Non-pigmented ciliary epithelial cell (primary cell): ENCODE measurements around the gene ZG16.
A peak's percentile ranks its signal among the peaks of the same experiment; 100 is the strongest.

Experiments
- DNase-seq: peaks from one replicate; pipeline ENCODE4 v3.0.0-alpha.2; 2010; ENCODE audit warnings: low read depth

ZG16 gene

GRCh38 chr16:29809850-29810698 lies 32.0 kb downstream of the ZG16 start:
- no peak for DNase-seq

DNA sequence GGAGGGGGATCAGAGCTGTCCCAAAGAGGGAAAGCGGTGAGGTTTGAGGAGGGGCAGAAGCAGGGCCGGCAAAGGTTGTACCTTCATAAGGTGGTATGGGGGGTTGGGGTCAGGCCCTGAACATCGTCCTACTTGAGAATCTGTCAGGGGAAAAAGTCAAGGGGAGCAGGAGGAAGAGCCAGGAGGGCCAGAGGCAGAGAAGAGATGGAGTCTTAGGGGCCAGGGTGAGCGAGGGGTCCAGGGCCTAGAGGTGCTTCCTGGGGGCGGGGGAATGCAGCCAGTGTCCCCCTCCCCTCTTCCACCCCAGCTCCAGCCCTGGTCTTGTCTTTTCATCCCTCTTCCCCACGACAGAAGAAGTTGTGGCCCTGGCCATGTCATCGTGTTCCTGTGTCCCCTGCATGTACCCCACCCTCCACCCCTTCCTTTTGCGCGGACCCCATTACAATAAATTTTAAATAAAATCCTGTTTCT lies 32.7 kb downstream of the ZG16 start:
- no peak for DNase-seq

DNA sequence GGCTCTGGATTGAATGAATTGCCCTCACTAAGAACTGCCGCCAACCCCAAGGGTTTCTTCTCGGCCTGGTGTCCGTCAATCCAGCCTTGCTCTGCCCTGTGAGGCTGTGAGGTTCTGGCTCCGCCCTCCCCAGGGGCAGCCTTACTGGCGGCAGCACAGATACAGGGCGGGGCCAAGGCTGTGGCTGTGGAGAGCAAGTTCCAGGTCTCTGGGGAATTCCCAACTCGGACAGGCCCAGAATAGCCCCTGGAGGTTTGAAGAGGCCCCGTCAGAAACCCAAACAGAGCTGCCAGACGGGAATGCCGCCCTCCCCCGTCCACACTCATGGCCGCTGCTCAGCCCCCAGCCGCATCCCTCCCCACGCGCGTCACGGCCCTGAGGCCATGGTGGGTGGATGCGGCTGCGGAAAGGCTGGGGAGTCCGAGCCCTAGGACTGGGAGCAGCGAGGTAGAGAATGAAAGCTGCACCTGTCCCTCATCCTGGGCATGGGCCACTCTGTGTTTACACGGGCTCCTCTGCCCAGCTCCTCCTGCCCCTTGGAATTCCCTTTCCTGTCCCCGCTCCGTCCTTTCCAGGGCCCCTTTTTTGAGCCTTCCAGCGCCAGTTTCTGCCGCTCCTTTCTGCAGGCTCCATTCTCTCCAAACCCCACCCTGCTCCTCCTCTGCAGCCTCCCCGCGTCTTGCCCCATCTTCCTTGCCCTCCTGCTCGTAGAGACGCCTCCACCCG lies 33.3 kb downstream of the ZG16 start:
- peak; percentile 90 for DNase-seq

DNA sequence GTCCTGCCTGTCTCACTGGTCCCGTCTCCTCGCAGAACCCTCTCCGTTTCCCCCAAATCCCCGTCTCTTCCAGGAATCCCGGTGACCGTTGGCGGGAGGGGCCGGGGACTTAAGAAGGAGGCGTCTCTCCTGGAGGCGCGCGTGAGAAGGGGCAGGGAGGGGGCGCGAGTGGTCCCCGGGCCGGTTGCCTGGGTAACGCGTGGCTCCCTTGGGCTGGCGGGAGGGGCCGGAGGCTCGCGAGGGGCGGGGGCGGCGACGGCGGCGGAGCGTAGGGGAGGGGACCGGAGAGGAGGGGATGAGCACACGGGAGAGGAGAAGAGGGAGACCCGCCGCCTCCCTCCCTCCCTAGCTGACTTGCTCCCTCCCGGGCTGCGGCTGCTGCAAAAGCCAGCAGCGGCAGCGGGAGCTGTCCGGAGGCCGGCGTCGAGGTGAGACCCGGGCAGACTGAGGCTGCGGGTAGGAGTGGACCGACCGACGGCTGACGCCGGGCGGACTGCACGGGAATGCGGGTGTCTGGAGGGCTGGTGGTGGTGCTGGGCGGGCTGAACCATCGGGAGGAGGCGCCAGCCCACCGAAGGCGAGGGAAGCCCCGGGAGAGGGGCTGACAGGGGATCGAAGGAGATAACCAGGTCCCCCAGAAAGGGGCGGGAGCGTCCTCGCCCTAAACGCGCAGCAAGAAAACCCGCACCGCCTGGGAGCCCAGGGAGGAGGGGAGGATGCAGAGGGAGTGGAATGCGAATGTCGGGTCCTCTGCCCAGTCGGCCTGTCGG lies 34.0 kb downstream of the ZG16 start, which contains the start of gene PRRT2:
Gene PRRT2, plus strand, starts transcription at position 298 of the 770 bp plus-strand sequence. CDS start 862 bp downstream, outside the sequence.
- no peak for DNase-seq

DNA sequence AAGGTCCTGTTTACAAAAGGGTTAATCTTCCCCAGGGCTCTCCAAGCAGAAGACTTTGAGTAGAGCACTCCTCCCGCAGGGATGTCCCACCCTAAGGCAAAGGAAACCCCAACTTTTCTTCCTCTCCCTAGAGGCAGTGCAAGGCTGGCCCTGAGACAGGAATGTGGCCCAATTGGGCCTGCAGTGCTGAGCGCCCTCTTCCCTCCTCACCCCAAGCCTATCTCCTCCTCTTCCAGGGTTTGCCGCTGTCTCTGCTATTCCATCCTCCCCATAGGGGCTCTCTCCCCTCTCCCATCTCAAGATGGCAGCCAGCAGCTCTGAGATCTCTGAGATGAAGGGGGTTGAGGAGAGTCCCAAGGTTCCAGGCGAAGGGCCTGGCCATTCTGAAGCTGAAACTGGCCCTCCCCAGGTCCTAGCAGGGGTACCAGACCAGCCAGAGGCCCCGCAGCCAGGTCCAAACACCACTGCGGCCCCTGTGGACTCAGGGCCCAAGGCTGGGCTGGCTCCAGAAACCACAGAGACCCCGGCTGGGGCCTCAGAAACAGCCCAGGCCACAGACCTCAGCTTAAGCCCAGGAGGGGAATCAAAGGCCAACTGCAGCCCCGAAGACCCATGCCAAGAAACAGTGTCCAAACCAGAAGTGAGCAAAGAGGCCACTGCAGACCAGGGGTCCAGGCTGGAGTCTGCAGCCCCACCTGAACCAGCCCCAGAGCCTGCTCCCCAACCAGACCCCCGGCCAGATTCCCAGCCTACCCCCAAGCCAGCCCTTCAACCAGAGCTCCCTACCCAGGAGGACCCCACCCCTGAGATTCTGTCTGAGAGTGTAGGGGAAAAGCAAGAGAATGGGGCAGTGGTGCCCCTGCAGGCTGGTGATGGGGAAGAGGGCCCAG lies 34.9 kb downstream of the ZG16 start:
- DNase-seq: no peak

GRCh38 chr16:29813644-29814562 lies 35.8 kb downstream of the ZG16 start:
- no peak for DNase-seq

- no peak for DNase-seq
Measured at GRCh38 chr16:29814592-29814991, 36.5 kb downstream of the ZG16 start.

- DNase-seq: no peak
Measured at GRCh38 chr16:29815032-29815721, 37.1 kb downstream of the ZG16 start.

DNA sequence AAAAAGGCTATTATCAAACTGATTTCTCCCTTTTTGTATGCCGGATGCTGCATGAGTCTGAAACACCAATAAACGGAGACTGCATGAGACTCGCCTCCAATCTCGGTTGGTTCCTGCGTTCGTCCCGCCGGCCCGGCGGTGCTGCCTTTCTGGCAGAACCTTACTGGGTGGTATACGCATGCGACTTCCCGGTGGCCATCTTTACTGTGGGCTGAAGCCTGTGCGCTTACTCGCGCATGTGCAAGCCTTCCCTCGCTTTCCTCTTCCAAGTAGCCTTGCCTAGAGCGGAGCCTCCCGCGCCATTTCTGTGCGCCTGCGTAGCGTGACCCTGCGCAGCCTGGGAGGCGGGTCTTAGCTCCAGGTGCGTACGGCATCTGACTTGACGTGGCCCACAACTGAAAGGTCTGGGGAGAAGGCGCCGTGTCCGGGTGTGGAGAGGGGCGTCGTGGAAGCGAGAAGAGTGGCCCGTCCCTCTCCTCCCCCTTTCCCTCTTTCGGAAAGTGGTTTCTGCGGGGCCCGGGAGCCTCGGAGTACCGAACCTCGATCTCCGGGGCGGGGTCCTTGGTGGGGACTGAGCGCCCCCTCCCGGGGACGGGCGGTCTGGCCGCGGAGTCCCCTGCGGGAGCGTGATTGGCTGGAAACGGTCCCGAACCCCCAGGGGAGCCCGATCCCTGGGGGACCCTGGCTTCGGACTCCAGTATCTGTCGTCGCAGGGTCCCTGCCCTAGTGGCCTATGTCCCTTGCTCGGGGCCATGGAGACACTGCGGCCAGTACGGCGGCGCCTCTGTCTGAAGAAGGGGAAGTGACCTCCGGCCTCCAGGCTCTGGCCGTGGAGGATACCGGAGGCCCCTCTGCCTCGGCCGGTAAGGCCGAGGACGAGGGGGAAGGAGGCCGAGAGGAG lies 38.0 kb downstream of the ZG16 start, which contains the start of gene PAGR1:
Gene PAGR1, plus strand, starts transcription at position 360 of the 901 bp plus-strand sequence. Its CDS starts 374 bp downstream, at position 734.
- DNase-seq: peak; percentile 98

- DNase-seq: no peak
Measured at GRCh38 chr16:29816694-29817441, 38.8 kb downstream of the ZG16 start.

- no peak for DNase-seq
Measured at GRCh38 chr16:29818082-29818481, 40.0 kb downstream of the ZG16 start.

DNA sequence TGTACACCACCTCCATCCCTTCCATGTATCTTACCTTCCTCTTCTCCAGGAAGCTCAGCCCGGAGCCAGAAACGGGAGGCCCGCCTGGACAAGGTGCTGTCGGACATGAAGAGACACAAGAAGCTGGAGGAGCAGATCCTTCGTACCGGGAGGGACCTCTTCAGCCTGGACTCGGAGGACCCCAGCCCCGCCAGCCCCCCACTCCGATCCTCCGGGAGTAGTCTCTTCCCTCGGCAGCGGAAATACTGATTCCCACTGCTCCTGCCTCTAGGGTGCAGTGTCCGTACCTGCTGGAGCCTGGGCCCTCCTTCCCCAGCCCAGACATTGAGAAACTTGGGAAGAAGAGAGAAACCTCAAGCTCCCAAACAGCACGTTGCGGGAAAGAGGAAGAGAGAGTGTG lies 41.5 kb downstream of the ZG16 start:
- no peak for DNase-seq

DNA sequence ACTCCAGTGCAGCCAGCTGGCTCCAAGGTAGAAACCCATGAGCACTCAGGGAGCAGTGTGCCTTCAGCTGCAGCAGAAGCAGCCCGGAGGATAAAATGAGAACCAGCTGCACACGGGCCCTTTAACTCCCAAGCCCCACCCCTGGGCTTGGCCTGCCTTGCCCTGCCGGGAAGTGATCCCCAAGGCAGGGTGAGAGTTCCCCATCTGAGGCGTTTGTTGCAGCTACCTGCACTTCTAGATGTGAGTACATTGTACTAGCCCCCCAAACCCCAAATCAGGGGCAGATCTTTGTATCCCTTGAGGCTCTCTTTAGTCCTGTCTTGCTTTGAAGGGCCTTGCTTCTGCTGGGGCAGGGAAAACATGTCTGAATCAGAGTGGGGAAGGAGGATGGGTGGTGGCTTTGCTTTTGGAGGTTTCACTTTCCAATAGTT lies 42.2 kb downstream of the ZG16 start, which contains the start of gene MVP:
Gene MVP, plus strand, starts transcription at position 192 of the 431 bp plus-strand sequence. CDS start 10,088 bp downstream, outside the sequence.
- DNase-seq: no peak

DNA sequence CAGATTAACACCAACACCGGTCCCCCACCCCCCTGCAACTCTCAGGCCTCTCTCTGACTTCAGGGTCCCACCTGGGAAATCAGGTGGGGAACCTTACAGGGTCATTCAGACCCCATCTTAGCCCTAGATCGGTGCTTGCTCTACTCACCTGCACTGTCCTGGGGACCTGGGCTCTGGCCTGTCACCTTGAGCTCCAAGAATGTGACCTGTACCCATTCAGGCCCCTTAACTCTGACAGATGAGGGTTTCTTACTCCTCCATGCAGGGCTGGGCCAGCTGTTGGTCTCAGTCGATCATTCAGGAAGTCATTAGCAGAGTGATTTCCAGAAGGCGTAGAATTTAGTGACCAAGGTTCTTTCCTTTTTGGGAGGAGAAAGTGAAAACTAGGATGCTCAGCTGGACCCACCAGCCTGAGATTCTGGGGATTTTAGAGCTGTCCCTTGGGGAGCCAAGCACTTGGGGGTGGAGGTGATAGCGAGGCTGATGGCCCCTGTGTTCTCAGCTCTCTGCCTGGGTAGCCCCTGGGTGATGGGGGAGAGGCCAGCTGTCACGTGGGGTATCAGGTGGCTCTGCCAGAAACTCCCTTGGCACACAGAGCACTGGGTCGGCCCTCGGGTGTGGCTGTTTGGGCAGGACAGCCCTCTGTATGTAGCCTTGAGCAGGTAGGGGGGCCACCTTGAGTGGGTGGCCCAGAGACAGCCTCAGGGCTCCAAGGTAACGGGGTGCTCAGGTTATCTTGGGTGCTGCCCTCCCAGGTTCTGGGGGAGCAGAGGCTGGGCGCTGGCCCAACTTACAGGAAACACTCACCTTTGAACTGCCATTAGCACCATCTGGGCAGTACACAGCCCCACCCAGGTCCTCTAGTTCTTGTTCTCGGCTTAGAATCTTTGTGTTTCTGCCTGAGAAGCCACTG lies 42.9 kb downstream of the ZG16 start:
- DNase-seq: no peak

- DNase-seq: no peak
Measured at GRCh38 chr16:29821643-29822115, 43.6 kb downstream of the ZG16 start.

GRCh38 chr16:29824589-29825144 lies 46.6 kb downstream of the ZG16 start:
- DNase-seq: no peak
